ENCODE measurements around the gene PMEPA1. TPM values are rescaled to one million over a fixed set of nuclear protein-coding genes. Genes with fewer than 3 reads are reported as not detected.

The PMEPA1 gene
- total and polyA plus RNA-seq, 2 donors (not counting 1 experiment from before 2014, with no cell fraction given), result 9.9 to 37.4 TPM

- H3K27ac Mint-ChIP-seq, result no peak overlapping the region
- Histone ChIP-seq H3K36me3 (replicated peaks in 1 of 2; ENCODE audit: control extremely low read depth in 1 of 2, control insufficient read depth in 1 of 2, extremely low read depth in 1 of 2, insufficient read depth in 2 of 2, low read length in 1 of 2) (no peaks in the 10 kb centered on the region), H3K27ac (ENCODE audit: low read length in 2 of 2) (no peak overlapping the region), H3K79me2 (ENCODE audit: control insufficient read depth, insufficient read depth, low read length) (peaks cover 6% of the 10 kb centered on the region), H4K20me1 (ENCODE audit: control insufficient read depth, insufficient read depth, low read length, poor library complexity, severe bottlenecking) (no peaks in the 10 kb centered on the region), H3K4me1 (ENCODE audit: control insufficient read depth in 2 of 2, insufficient read depth in 2 of 2, low read length in 2 of 2) (peaks cover 26 to 34% of the 10 kb centered on the region in 2 donors), H2AFZ (ENCODE audit: insufficient read depth, low read depth, low read length, poor library complexity, severe bottlenecking) (no peak overlapping the region), H3K4me3 (ENCODE audit: control extremely low read depth in 1 of 5, extremely low read depth in 1 of 5, insufficient read depth in 1 of 5, low read depth in 2 of 5, low read length in 4 of 5) (no peak overlapping the region), H3K9me3 (ENCODE audit: control extremely low read depth in 1 of 3, control insufficient read depth in 2 of 3, insufficient read depth in 1 of 3, low read length in 2 of 3) (peaks cover 10 to 14% (median 11%) of the 10 kb centered on the region in 3 donors), H3K27me3 (replicated peaks in 1 of 4; ENCODE audit: control extremely low read depth in 1 of 4, control insufficient read depth in 3 of 4, insufficient read depth in 4 of 4, low read length in 3 of 4) (peaks cover 0 to 9% (median 3%) of the 10 kb centered on the region in 4 experiments), H3K4me2 (replicated peaks; ENCODE audit: low read depth, low read length, poor library complexity, severe bottlenecking) (no peak overlapping the region), H3K9ac (ENCODE audit: low read length) (no peak overlapping the region)
- POLR2A ChIA-PET, result no interaction called here
- intact Hi-C loops (cut with micrococcal nuclease), result no loop called here
- no peak for TF ChIP-seq EZH2 (IDR thresholded peaks at IDR 0.05; ENCODE audit: borderline replicate concordance, insufficient read depth, low read depth, low read length, poor library complexity, severe bottlenecking)
- TF ChIP-seq CTCF (IDR thresholded peaks at IDR 0.05), result no peak
- H3K4me1 Mint-ChIP-seq, result peaks cover 30% of the 10 kb centered on the region
- peaks cover 36% of the 10 kb centered on the region for H3K27me3 Mint-ChIP-seq
- DNase-seq (no peak), ATAC-seq (ENCODE audit: low read depth) (no peak)
- H3K4me3 Mint-ChIP-seq, result no peak overlapping the region
- H3K9me3 Mint-ChIP-seq (ENCODE audit: insufficient read depth), result peaks cover 11% of the 10 kb centered on the region
- CTCF ChIA-PET, result interaction anchor here (0.6 to 6.5 kb wide), 3 partner anchors 11 to 1254 kb away, joined by 4 to 61 read pairs (median 4); partner anchors contain the start of gene ZBP1
- 80% methylated on average over 1 of the region's 2 CpGs for WGBS (ENCODE audit: insufficient coverage)
Measured at GRCh38 chr20:57632286-57632685, 77.5 kb downstream of the PMEPA1 start.

- peak; percentile 61 for DNase-seq
- Histone ChIP-seq H4K20me1 (ENCODE audit: control insufficient read depth, insufficient read depth, low read length, poor library complexity, severe bottlenecking) (no peaks in the 10 kb centered on the region), H3K4me2 (replicated peaks; ENCODE audit: low read depth, low read length, poor library complexity, severe bottlenecking) (peak overlapping the region; percentile 74)
Measured at GRCh38 chr20:57630061-57630460, 79.8 kb downstream of the PMEPA1 start.

More at GRCh38 chr20:57630061-57630460, 79.8 kb downstream of the PMEPA1 start:
- Mint-ChIP-seq H3K4me1 (peaks cover 41% of the 10 kb centered on the region), H3K9me3 (ENCODE audit: insufficient read depth) (peaks cover 3% of the 10 kb centered on the region), H3K27ac (peak overlapping the region; percentile 95), H3K27me3 (peaks cover 19% of the 10 kb centered on the region), H3K4me3 (peak overlapping the region; percentile 87)
- Histone ChIP-seq H3K79me2 (ENCODE audit: control insufficient read depth, insufficient read depth, low read length) (peaks cover 26% of the 10 kb centered on the region), H3K27ac (ENCODE audit: low read length in 2 of 2) (peak overlapping the region; percentile 78 to 81), H2AFZ (ENCODE audit: insufficient read depth, low read depth, low read length, poor library complexity, severe bottlenecking) (peak overlapping the region; percentile 65), H3K9ac (ENCODE audit: low read length) (peak overlapping the region; percentile 65), H3K4me3 (ENCODE audit: control extremely low read depth in 1 of 5, extremely low read depth in 1 of 5, insufficient read depth in 1 of 5, low read depth in 2 of 5, low read length in 4 of 5) (peak overlapping the region; percentile 55 to 70 (median 62)), H3K4me1 (ENCODE audit: control insufficient read depth in 2 of 2, insufficient read depth in 2 of 2, low read length in 2 of 2) (peaks cover 31 to 38% of the 10 kb centered on the region in 2 donors), H3K9me3 (ENCODE audit: control extremely low read depth in 1 of 3, control insufficient read depth in 2 of 3, insufficient read depth in 1 of 3, low read length in 2 of 3) (peaks cover 3 to 14% (median 5%) of the 10 kb centered on the region in 3 donors), H3K36me3 (replicated peaks in 1 of 2; ENCODE audit: control extremely low read depth in 1 of 2, control insufficient read depth in 1 of 2, extremely low read depth in 1 of 2, insufficient read depth in 2 of 2, low read length in 1 of 2) (no peaks in the 10 kb centered on the region), H3K27me3 (replicated peaks in 1 of 4; ENCODE audit: control extremely low read depth in 1 of 4, control insufficient read depth in 3 of 4, insufficient read depth in 4 of 4, low read length in 3 of 4) (peaks cover 0 to 9% (median 3%) of the 10 kb centered on the region in 4 experiments)
- WGBS (ENCODE audit: insufficient coverage), result 8% methylated on average over 3 of the region's 4 CpGs
- ChIA-PET POLR2A (interaction anchor here (0.6 to 2.2 kb wide), 6 partner anchors 10 to 239 kb away, joined by 3 to 28 read pairs (median 4); partner anchors contain the start of genes RBM38 and ZBP1), CTCF (interaction anchor here (1.0 to 6.5 kb wide), 10 partner anchors 9 to 51 kb away, joined by 3 to 61 read pairs (median 6); partner anchors contain the start of gene ZBP1)
- intact Hi-C loops (cut with micrococcal nuclease), result no loop called here
- TF ChIP-seq CTCF (IDR thresholded peaks at IDR 0.05), result no peak
- TF ChIP-seq EZH2 (IDR thresholded peaks at IDR 0.05; ENCODE audit: borderline replicate concordance, insufficient read depth, low read depth, low read length, poor library complexity, severe bottlenecking), result no peak
- ATAC-seq (ENCODE audit: low read depth), result peak; percentile 67
